ENCODE data around the gene ZNF622. TPM values are rescaled to one million over a fixed set of nuclear protein-coding genes. Genes with fewer than 3 reads are reported as not detected.

The ZNF622 gene, protein sequence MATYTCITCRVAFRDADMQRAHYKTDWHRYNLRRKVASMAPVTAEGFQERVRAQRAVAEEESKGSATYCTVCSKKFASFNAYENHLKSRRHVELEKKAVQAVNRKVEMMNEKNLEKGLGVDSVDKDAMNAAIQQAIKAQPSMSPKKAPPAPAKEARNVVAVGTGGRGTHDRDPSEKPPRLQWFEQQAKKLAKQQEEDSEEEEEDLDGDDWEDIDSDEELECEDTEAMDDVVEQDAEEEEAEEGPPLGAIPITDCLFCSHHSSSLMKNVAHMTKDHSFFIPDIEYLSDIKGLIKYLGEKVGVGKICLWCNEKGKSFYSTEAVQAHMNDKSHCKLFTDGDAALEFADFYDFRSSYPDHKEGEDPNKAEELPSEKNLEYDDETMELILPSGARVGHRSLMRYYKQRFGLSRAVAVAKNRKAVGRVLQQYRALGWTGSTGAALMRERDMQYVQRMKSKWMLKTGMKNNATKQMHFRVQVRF
- total RNA-seq (2021; ENCODE audit: unreplicated experiment): 25.2 TPM
- polyA plus RNA-seq (2012): 25.2 and 26.6 TPM in 2 replicates
- Bru-seq, nascent RNA: percentile 87 among the genes with signal in this experiment
- BruChase-seq, experiment 1, labeled RNA remaining after a 6-hour chase: percentile 64 among the genes with signal in this experiment
- BruChase-seq, experiment 2, labeled RNA remaining after a 2-hour chase: percentile 77 among the genes with signal in this experiment
- long read RNA-seq, transcript ZNF622-201 (6 exons, 1,699 nt): major isoform, 57 of 66 reads
- long read RNA-seq, partial matches to known transcripts: 8 of 66 reads
- long read RNA-seq, other reads (novel, unspliced or antisense): 1 of 66 reads

DNA sequence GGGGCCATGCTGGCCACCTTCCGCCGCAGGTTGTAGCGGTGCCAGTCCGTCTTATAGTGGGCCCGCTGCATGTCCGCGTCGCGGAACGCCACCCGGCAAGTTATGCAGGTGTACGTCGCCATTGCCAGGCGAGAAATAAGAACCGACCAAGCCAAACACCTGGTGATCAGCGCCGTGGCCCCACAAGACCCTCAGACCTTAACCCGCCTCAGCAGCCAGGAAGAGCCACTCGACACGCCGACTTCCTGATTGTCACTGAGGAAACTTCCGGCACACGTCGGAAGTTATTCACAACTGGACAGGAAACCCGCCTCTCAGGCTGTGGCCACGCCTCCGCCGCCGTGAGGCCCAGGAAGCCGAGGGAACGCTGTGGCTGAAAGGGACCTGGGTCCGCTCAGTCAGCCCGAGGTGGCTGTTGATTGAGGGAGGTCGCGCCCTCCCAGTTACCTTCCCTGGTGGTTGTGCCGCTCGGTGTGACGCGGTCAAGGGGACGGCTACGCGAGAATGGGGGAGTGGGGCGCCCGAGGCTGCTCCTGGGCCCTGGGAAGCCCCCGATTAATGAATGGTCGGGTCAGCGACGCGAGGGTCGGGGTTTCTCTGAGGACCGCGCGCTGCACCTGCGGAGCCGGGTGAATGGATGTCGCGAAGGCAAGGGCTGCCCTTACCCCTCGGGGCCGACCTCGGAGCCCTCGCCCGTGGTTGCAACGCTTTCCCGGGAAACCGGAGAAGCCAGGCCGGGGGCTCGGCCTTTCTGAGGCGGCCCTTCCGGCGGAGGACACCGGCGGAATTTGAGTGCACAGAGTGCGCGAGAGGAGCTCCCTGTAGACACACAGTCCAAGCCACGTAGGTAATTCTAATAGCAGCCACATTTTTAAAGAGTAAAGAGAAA is at the start of gene ZNF622:
TSS of gene ZNF622 (minus strand) at position 257 of the 889 bp plus-strand sequence. CDS start at position 122, 135 bp downstream.
- Histone ChIP-seq H3K9me3 (ENCODE audit: control insufficient read depth in 1 of 2, insufficient read depth in 1 of 2, low read depth in 1 of 2, low read length in 2 of 2) (no peaks in the 10 kb centered on the region), H3K27me3 (ENCODE audit: insufficient read depth, low read length) (no peaks in the 10 kb centered on the region), H3K4me2 (ENCODE audit: low read length) (peak within 1 kb of the TSS; percentile 89), H3K79me2 (ENCODE audit: insufficient read depth, low read length) (peaks cover 70% of the 10 kb centered on the region), H4K20me1 (ENCODE audit: insufficient read depth) (no peaks in the 10 kb centered on the region), H3K4me3 (replicated peaks in 1 of 2; ENCODE audit: low read depth in 1 of 2, low read length in 2 of 2) (peak within 1 kb of the TSS; percentile 94 to 95), H3K36me3 (ENCODE audit: control insufficient read depth in 1 of 2, insufficient read depth in 2 of 2, low read length in 2 of 2) (peaks cover 24 to 29% of the 10 kb centered on the region in 2 experiments; a peak in 3 of 4 replicates), H3K27ac (ENCODE audit: low read depth, low read length) (peak within 1 kb of the TSS; percentile 60), H2AFZ (ENCODE audit: low read depth, low read length, poor library complexity, severe bottlenecking) (no peak within 1 kb of the TSS), H3K9ac (ENCODE audit: low read length) (peak within 1 kb of the TSS; percentile 87), H3K4me1 (ENCODE audit: control insufficient read depth in 1 of 2, insufficient read depth in 2 of 2, low read length in 2 of 2) (peaks cover 13 to 25% of the 10 kb centered on the region in 2 experiments), H3K9me2 (ENCODE audit: insufficient read depth) (no peaks in the 10 kb centered on the region)
- ChIA-PET POLR2A (no interaction called here), CTCF (no interaction called here), RAD21 (ENCODE audit: low non-redundant PET in 1 of 2, low total read pairs in 2 of 2, uncharacterized antibody in 2 of 2, unreplicated experiment in 2 of 2) (no interaction called here)
- peak; percentile 92 for ATAC-seq
- intact Hi-C loops (cut with micrococcal nuclease): no loop called here
- peak; percentile 77 for DNase-seq (ENCODE audit: low read depth, low spot score)
- no TSS peak for BruUV-seq (replicated peaks)
- TF ChIP-seq SRF (IDR thresholded peaks at IDR 0.05; ENCODE audit: low read depth): no peak
- peak; percentile 91 for TF ChIP-seq ZFX (IDR thresholded peaks at IDR 0.05)
- no peak for TF ChIP-seq CBX3 (IDR thresholded peaks at IDR 0.05; ENCODE audit: low read depth)
- TF ChIP-seq FOSL1 (IDR thresholded peaks at IDR 0.05; ENCODE audit: low read depth): no peak
- no peak for TF ChIP-seq ZNF274 (IDR thresholded peaks at IDR 0.05; ENCODE audit: low read depth, low read length)
- no peak for TF ChIP-seq JUND (IDR thresholded peaks at IDR 0.05)
- TF ChIP-seq POLR2A (IDR thresholded peaks at IDR 0.05; ENCODE audit: borderline replicate concordance, extremely low read depth, insufficient read depth, insufficient read length): peak; percentile 94
- TF ChIP-seq, protein P1, sequence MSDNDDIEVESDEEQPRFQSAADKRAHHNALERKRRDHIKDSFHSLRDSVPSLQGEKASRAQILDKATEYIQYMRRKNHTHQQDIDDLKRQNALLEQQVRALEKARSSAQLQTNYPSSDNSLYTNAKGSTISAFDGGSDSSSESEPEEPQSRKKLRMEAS (IDR thresholded peaks at IDR 0.05): peak; percentile 81; the same call in 1 of the 2 replicates
- no peak for TF ChIP-seq TCF7L2 (IDR thresholded peaks at IDR 0.05; ENCODE audit: borderline replicate concordance, extremely low read depth, insufficient read depth, insufficient read length)
- no peak for TF ChIP-seq EGR1 (IDR thresholded peaks at IDR 0.05; ENCODE audit: low read depth)
- peak; percentile 27 for TF ChIP-seq YY1 (IDR thresholded peaks at IDR 0.05; ENCODE audit: extremely low read depth, insufficient replicate concordance, low read depth, low read length)
- TF ChIP-seq ELF1 (IDR thresholded peaks at IDR 0.05; ENCODE audit: borderline replicate concordance, low read depth): peak; percentile 93
- TF ChIP-seq, protein P2, sequence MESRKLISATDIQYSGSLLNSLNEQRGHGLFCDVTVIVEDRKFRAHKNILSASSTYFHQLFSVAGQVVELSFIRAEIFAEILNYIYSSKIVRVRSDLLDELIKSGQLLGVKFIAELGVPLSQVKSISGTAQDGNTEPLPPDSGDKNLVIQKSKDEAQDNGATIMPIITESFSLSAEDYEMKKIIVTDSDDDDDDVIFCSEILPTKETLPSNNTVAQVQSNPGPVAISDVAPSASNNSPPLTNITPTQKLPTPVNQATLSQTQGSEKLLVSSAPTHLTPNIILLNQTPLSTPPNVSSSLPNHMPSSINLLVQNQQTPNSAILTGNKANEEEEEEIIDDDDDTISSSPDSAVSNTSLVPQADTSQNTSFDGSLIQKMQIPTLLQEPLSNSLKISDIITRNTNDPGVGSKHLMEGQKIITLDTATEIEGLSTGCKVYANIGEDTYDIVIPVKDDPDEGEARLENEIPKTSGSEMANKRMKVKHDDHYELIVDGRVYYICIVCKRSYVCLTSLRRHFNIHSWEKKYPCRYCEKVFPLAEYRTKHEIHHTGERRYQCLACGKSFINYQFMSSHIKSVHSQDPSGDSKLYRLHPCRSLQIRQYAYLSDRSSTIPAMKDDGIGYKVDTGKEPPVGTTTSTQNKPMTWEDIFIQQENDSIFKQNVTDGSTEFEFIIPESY (IDR thresholded peaks at IDR 0.05; ENCODE audit: extremely low read depth, insufficient replicate concordance, low read length): no peak
- TF ChIP-seq RAD21 (IDR thresholded peaks at IDR 0.05; ENCODE audit: low read depth): no peak
- TF ChIP-seq EZH2 (IDR thresholded peaks at IDR 0.05): no peak
- no peak for TF ChIP-seq EZH2phosphoT487 (IDR thresholded peaks at IDR 0.05; ENCODE audit: borderline replicate concordance)
- TF ChIP-seq CEBPB (IDR thresholded peaks at IDR 0.05; ENCODE audit: low read depth): no peak
- TF ChIP-seq, protein P3, sequence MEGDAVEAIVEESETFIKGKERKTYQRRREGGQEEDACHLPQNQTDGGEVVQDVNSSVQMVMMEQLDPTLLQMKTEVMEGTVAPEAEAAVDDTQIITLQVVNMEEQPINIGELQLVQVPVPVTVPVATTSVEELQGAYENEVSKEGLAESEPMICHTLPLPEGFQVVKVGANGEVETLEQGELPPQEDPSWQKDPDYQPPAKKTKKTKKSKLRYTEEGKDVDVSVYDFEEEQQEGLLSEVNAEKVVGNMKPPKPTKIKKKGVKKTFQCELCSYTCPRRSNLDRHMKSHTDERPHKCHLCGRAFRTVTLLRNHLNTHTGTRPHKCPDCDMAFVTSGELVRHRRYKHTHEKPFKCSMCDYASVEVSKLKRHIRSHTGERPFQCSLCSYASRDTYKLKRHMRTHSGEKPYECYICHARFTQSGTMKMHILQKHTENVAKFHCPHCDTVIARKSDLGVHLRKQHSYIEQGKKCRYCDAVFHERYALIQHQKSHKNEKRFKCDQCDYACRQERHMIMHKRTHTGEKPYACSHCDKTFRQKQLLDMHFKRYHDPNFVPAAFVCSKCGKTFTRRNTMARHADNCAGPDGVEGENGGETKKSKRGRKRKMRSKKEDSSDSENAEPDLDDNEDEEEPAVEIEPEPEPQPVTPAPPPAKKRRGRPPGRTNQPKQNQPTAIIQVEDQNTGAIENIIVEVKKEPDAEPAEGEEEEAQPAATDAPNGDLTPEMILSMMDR (IDR thresholded peaks at IDR 0.05 in 2 of 3, conservative IDR thresholded peaks at IDR 0.05 in 1 of 3; ENCODE audit: borderline replicate concordance in 1 of 3, insufficient read depth in 1 of 3, low read depth in 2 of 3, low read length in 2 of 3): no peak
- TF ChIP-seq SIN3A (IDR thresholded peaks at IDR 0.05; ENCODE audit: low read depth): peak; percentile 95
- TF ChIP-seq POLR2AphosphoS5 (IDR thresholded peaks at IDR 0.05; ENCODE audit: low read depth, low read length): peak; percentile 92
